ENCODE data around the gene FAM83B. TPM values are rescaled to one million over a fixed set of nuclear protein-coding genes. Genes with fewer than 3 reads are reported as not detected.

FAM83B gene
- total RNA-seq, 1 experiment from 2014 or later = 0.07 TPM

DNA sequence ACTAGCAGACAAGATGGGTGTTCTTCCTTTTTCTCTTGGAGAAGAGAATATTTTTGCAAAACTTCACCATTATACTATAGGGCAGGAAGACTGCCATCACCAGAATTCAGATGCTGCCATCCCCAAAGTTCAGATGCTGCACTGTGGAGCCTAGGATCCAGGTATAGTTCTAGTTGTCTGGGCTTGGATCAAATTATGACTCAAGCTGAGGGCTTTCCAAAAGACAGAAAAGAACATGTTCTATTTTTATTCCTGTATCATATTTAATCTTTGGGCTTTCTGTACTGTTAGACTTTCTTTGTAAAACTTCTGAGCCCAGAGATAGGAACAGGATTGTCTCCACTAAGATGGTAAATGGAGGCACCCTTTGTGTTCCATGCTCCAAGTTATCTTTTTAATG lies 22.0 kb downstream of the FAM83B start:
- no peaks in the 10 kb centered on the region for H4K20me1 ChIP-seq (ENCODE audit: low read length)
- H3K27me3 ChIP-seq (ENCODE audit: low read length) = no peaks in the 10 kb centered on the region
- no peaks in the 10 kb centered on the region for H3K79me2 ChIP-seq (ENCODE audit: low read length)
- DNase-seq (no peak), ATAC-seq (no peak)
- no peaks in the 10 kb centered on the region for H3K36me3 ChIP-seq (ENCODE audit: low read depth, low read length)
- H3K9me2 ChIP-seq (replicated peaks; ENCODE audit: low read length) = no peaks in the 10 kb centered on the region
- intact Hi-C loops (cut with micrococcal nuclease) = no loop called here
- H3K9me3 ChIP-seq (ENCODE audit: low read length) = no peaks in the 10 kb centered on the region
- no peak overlapping the region for H3K4me2 ChIP-seq (ENCODE audit: low read length)
- no peaks in the 10 kb centered on the region for H3F3A ChIP-seq (ENCODE audit: low read length, unreplicated experiment)
- POLR2A ChIA-PET (ENCODE audit: unreplicated experiment) = no interaction called here
- CTCF ChIA-PET = no interaction called here
- no peak overlapping the region for H3K9ac ChIP-seq (ENCODE audit: low read length)
- no peak for TF ChIP-seq EZH2 (IDR thresholded peaks at IDR 0.05; ENCODE audit: low read length, unreplicated experiment)
- TF ChIP-seq, protein P1, sequence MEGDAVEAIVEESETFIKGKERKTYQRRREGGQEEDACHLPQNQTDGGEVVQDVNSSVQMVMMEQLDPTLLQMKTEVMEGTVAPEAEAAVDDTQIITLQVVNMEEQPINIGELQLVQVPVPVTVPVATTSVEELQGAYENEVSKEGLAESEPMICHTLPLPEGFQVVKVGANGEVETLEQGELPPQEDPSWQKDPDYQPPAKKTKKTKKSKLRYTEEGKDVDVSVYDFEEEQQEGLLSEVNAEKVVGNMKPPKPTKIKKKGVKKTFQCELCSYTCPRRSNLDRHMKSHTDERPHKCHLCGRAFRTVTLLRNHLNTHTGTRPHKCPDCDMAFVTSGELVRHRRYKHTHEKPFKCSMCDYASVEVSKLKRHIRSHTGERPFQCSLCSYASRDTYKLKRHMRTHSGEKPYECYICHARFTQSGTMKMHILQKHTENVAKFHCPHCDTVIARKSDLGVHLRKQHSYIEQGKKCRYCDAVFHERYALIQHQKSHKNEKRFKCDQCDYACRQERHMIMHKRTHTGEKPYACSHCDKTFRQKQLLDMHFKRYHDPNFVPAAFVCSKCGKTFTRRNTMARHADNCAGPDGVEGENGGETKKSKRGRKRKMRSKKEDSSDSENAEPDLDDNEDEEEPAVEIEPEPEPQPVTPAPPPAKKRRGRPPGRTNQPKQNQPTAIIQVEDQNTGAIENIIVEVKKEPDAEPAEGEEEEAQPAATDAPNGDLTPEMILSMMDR (conservative IDR thresholded peaks at IDR 0.05; ENCODE audit: low read depth, low read length) = no peak
- TF ChIP-seq EZH2phosphoT487 (IDR thresholded peaks at IDR 0.05; ENCODE audit: borderline replicate concordance, low read length) = no peak
- peaks cover 7% of the 10 kb centered on the region for H3K4me1 ChIP-seq (ENCODE audit: insufficient read depth, low read length)
- H2AFZ ChIP-seq (ENCODE audit: low read length) = no peak overlapping the region
- BruUV-seq (replicated peaks) = no TSS peak
- no peak overlapping the region for H3K4me3 ChIP-seq (ENCODE audit: low read length)
- no peak overlapping the region for H3K27ac ChIP-seq (ENCODE audit: low read length)

DNA sequence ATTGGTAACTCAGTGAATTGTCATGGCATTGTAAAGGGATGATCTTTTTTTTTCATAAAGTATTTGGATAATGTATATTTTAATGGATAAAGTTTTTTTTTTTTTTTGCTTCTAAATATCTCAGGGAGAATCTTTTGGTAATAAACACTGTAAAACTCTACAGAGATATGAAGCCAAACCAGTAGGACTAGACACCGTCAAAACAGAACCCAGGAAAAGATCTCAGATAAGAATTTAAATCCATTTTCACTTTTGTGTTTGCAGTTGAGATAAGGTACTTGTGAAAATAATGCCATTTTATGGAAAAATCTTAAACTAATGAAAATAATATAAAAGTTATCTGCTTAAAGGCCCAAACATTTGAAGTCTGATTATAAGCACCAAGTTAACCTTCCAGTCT lies 27.0 kb downstream of the FAM83B start:
- Histone ChIP-seq H3K4me2 (ENCODE audit: low read length) (peak overlapping the region; percentile 55), H3K9me2 (replicated peaks; ENCODE audit: low read length) (no peaks in the 10 kb centered on the region), H2AFZ (ENCODE audit: low read length) (no peak overlapping the region), H3K79me2 (ENCODE audit: low read length) (no peaks in the 10 kb centered on the region), H3K9ac (ENCODE audit: low read length) (peak overlapping the region; percentile 59), H3K27ac (ENCODE audit: low read length) (peak overlapping the region; percentile 90), H3K27me3 (ENCODE audit: low read length) (no peaks in the 10 kb centered on the region), H3K36me3 (ENCODE audit: low read depth, low read length) (no peaks in the 10 kb centered on the region), H3K4me1 (ENCODE audit: insufficient read depth, low read length) (peaks cover 33% of the 10 kb centered on the region), H3K4me3 (ENCODE audit: low read length) (peak overlapping the region; percentile 25; the same call in 1 of the 2 replicates), H4K20me1 (ENCODE audit: low read length) (no peaks in the 10 kb centered on the region), H3F3A (ENCODE audit: low read length, unreplicated experiment) (no peaks in the 10 kb centered on the region), H3K9me3 (ENCODE audit: low read length) (no peaks in the 10 kb centered on the region)
- intact Hi-C loops (cut with micrococcal nuclease) = loop anchor here (10.0 kb wide), 1 partner anchor 159 kb away; no protein-coding TSS in a partner anchor
- BruUV-seq (replicated peaks) = no TSS peak
- TF ChIP-seq, protein P1 (conservative IDR thresholded peaks at IDR 0.05; ENCODE audit: low read depth, low read length) = no peak
- TF ChIP-seq EZH2 (IDR thresholded peaks at IDR 0.05; ENCODE audit: low read length, unreplicated experiment) = no peak
- no peak for TF ChIP-seq EZH2phosphoT487 (IDR thresholded peaks at IDR 0.05; ENCODE audit: borderline replicate concordance, low read length)
- ChIA-PET CTCF (no interaction called here), POLR2A (ENCODE audit: unreplicated experiment) (no interaction called here)
- peak; percentile 17 for DNase-seq
- ATAC-seq = no peak

DNA sequence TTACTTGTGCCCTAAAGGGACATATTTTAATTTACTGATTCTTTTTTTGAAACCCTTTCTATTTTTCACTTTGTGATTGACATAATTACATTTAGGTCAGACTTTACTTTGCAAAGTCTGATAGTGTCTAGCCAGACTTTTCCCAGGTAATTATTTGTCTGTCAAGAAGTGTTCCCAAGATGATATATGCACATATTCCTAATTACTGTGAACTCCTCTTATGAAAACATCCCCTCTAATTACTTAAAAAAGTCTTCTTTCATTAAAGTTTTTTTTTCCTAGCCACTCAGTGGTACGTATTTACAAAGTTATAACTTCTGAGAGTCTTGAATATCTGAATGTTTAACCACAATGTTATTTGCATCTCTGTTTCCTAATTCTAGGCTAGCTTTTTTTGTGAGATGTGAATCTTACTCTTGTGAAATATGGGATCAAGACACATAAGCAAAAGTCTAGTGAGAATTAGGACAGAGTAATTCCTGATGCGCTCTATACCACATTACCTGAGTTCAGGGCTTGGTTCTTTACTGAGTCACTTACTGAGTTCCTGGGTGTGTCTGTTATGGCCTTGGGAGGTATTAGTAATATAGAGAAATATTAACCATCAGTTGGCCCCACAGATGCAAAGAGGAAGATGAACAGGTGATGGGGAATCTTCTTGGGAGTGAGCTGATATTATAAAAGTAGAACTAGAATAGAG lies 27.9 kb downstream of the FAM83B start:
- ChIA-PET CTCF (interaction anchor here (0.6 kb wide), 1 partner anchor 190 kb away, joined by 4 read pairs; no protein-coding TSS in a partner anchor), POLR2A (ENCODE audit: unreplicated experiment) (no interaction called here)
- peak overlapping the region; percentile 41 for H2AFZ ChIP-seq (ENCODE audit: low read length)
- H3K9ac ChIP-seq (ENCODE audit: low read length) = peak overlapping the region; percentile 59
- DNase-seq (peak; percentile 92), ATAC-seq (peak; percentile 98)
- H4K20me1 ChIP-seq (ENCODE audit: low read length) = no peaks in the 10 kb centered on the region
- H3K4me1 ChIP-seq (ENCODE audit: insufficient read depth, low read length) = peaks cover 33% of the 10 kb centered on the region
- H3K27me3 ChIP-seq (ENCODE audit: low read length) = no peaks in the 10 kb centered on the region
- peak overlapping the region; percentile 90 for H3K27ac ChIP-seq (ENCODE audit: low read length)
- H3F3A ChIP-seq (ENCODE audit: low read length, unreplicated experiment) = no peaks in the 10 kb centered on the region
- TF ChIP-seq EZH2phosphoT487 (IDR thresholded peaks at IDR 0.05; ENCODE audit: borderline replicate concordance, low read length) = no peak
- TF ChIP-seq, protein P1 (conservative IDR thresholded peaks at IDR 0.05; ENCODE audit: low read depth, low read length) = no peak
- TF ChIP-seq EZH2 (IDR thresholded peaks at IDR 0.05; ENCODE audit: low read length, unreplicated experiment) = no peak
- peak overlapping the region; percentile 67 for H3K4me2 ChIP-seq (ENCODE audit: low read length)
- no peaks in the 10 kb centered on the region for H3K36me3 ChIP-seq (ENCODE audit: low read depth, low read length)
- H3K9me2 ChIP-seq (replicated peaks; ENCODE audit: low read length) = no peaks in the 10 kb centered on the region
- intact Hi-C loops (cut with micrococcal nuclease) = loop anchor here (5.0 to 10.0 kb wide), 3 partner anchors 43 to 368 kb away; no protein-coding TSS in a partner anchor
- H3K79me2 ChIP-seq (ENCODE audit: low read length) = no peaks in the 10 kb centered on the region
- BruUV-seq (replicated peaks) = no TSS peak
- peak overlapping the region; percentile 18; the same call in 1 of the 2 replicates for H3K4me3 ChIP-seq (ENCODE audit: low read length)
- H3K9me3 ChIP-seq (ENCODE audit: low read length) = no peaks in the 10 kb centered on the region
